Keratinocyte (primary cell): Measurements from ENCODE around the gene LIN7B. TPM values are rescaled to one million over a fixed set of nuclear protein-coding genes. Genes with fewer than 3 reads are reported as not detected.

Experiments used
- DNase-seq: peaks from one replicate; pipeline ENCODE4 v3.0.0-alpha.2; 2011; ENCODE audit warnings: low read depth, missing footprints, low spot score
- FAIRE-seq: peaks from 2 replicates; lab custom pipeline; 2011; peaks lifted over from hg19 to GRCh38; lab: Jason Lieb, UNC
- H2AFZ ChIP-seq: 2 replicates; pipeline ENCODE4 v1.6.0; 2012; ENCODE audit warnings: low read length, control low read depth, inconsistent platforms; ENCODE audit not compliant: control insufficient read depth
- H3K27ac ChIP-seq: 2 replicates; pipeline ENCODE4 v1.5.1; 2011; ENCODE audit warnings: low read length; ENCODE audit not compliant: control insufficient read depth, insufficient read depth
- H3K27me3 ChIP-seq: 3 replicates; pipeline ENCODE4 v1.6.0; 2011; ENCODE audit warnings: low read length; ENCODE audit not compliant: control insufficient read depth, insufficient read depth; ENCODE audit errors: extremely low read depth
- H3K36me3 ChIP-seq, 2 experiments: 2 replicates in 1 of 2; 3 replicates in 1 of 2; pipeline ENCODE4 v1.5.1; 2011; ENCODE audit warnings: low read length in 2 of 2, mild to moderate bottlenecking in 1 of 2; ENCODE audit not compliant: control insufficient read depth in 2 of 2, insufficient read depth in 2 of 2; ENCODE audit errors: extremely low read depth in 1 of 2
- H3K4me1 ChIP-seq: 3 replicates; pipeline ENCODE4 v1.5.1; 2011; ENCODE audit warnings: low read length; ENCODE audit not compliant: control insufficient read depth, insufficient read depth; ENCODE audit errors: extremely low read depth
- H3K4me2 ChIP-seq: 3 replicates; pipeline ENCODE4 v1.6.0; 2011; ENCODE audit warnings: low read depth, low read length; ENCODE audit not compliant: control insufficient read depth, insufficient read depth; ENCODE audit errors: extremely low read depth
- H3K4me3 ChIP-seq, 3 experiments: fragments of 200-600 bp in 1 of 3; sonication (generic) in 1 of 3; 2 replicates in 2 of 3; 3 replicates in 1 of 3; pipeline ENCODE4 v1.5.1; 2011 to 2016; ENCODE audit warnings: low read length in 3 of 3, mild to moderate bottlenecking in 3 of 3, control low read depth in 2 of 3, inconsistent platforms in 1 of 3, low read depth in 1 of 3, mixed read lengths in 1 of 3, mixed run types in 1 of 3, moderate library complexity in 1 of 3; ENCODE audit not compliant: control insufficient read depth in 2 of 3, insufficient read depth in 2 of 3; ENCODE audit errors: extremely low read depth in 1 of 3
- H3K79me2 ChIP-seq: 2 replicates; pipeline ENCODE4 v1.6.0; 2012; ENCODE audit warnings: low read length; ENCODE audit not compliant: control insufficient read depth, insufficient read depth
- H3K9ac ChIP-seq: 3 replicates; pipeline ENCODE4 v1.6.0; 2011; ENCODE audit warnings: low read length; ENCODE audit not compliant: control insufficient read depth, insufficient read depth; ENCODE audit errors: extremely low read depth
- H3K9me1 ChIP-seq: 3 replicates; pipeline ENCODE4 v1.6.0; 2011; ENCODE audit warnings: low read length; ENCODE audit not compliant: control insufficient read depth, insufficient read depth; ENCODE audit errors: extremely low read depth
- H3K9me3 ChIP-seq: 2 replicates; pipeline ENCODE4 v1.5.1; 2012; ENCODE audit warnings: low read depth, low read length; ENCODE audit not compliant: control insufficient read depth
- H4K20me1 ChIP-seq: 3 replicates; pipeline ENCODE4 v1.6.0; 2011; ENCODE audit warnings: low read length; ENCODE audit not compliant: control insufficient read depth, insufficient read depth; ENCODE audit errors: extremely low read depth
- CTCF ChIP-seq, 3 experiments: IDR thresholded peaks in 1 of 3; conservative IDR thresholded peaks in 1 of 3; optimal IDR thresholded peaks in 1 of 3; 2 replicates in 2 of 3; 3 replicates in 1 of 3; pipeline versions ENCODE3 to v1.5.1; 2011; ENCODE audit warnings: low read length in 3 of 3, mild to moderate bottlenecking in 3 of 3, moderate library complexity in 2 of 3, control low read depth in 1 of 3, inconsistent platforms in 1 of 3; ENCODE audit not compliant: insufficient read depth in 2 of 3; ENCODE audit errors: extremely low read depth in 1 of 3
- EZH2 ChIP-seq: IDR thresholded peaks from one replicate; pipeline ENCODE4 v1.6.1; 2012; ENCODE audit warnings: inconsistent platforms, mild to moderate bottlenecking, low read length, moderate library complexity
- dilution Hi-C: fragments of 300-500 bp; cut with MboI; formaldehyde crosslinking; loops from one replicate; pipeline ENCODE4 v1.7.0; 2020; ENCODE audit warnings: low sequenced_read_pairs; ENCODE audit not compliant: extremely low pct_ligation_motif_present
- polyA plus RNA-seq, 5 experiments: library from polyadenylated mRNA; depleted of rRNA in 3 of 5; stranded (reverse) in 3 of 5; stranded (forward) in 1 of 5; unstranded in 1 of 5; fragments of >200 nt; gene quantifications; 1 replicate in 1 of 5; 2 replicates in 3 of 5; 3 replicates in 1 of 5; pipeline versions ENCODE4 v1.2.1 to v1.2.3, GENCODE V29; 2011 to 2012; ENCODE audit warnings: missing spikeins in 2 of 5, low read depth in 1 of 5, low replicate concordance in 1 of 5

LIN7B gene
- polyA plus RNA-seq, 1 donor (not counting 4 experiments of a cell fraction or from before 2014, with no cell fraction given), result 1.6 TPM

- H3K4me2 ChIP-seq, result no peak overlapping the region
- H3K27ac ChIP-seq, result no peak overlapping the region
- no peaks in the 10 kb centered on the region for H3K9me3 ChIP-seq
- no peak overlapping the region for H3K9ac ChIP-seq
- H3K9me1 ChIP-seq, result no peaks in the 10 kb centered on the region
- peaks cover 7% of the 10 kb centered on the region for H3K79me2 ChIP-seq
- peaks cover 3% of the 10 kb centered on the region for H4K20me1 ChIP-seq
- dilution Hi-C loops, result no loop called here
- DNase-seq (no peak), FAIRE-seq (no peak)
- peaks cover 4 to 11% of the 10 kb centered on the region in 2 experiments for H3K36me3 ChIP-seq
- H3K27me3 ChIP-seq, result no peaks in the 10 kb centered on the region
- H3K4me1 ChIP-seq, result peaks cover 6% of the 10 kb centered on the region
- TF ChIP-seq EZH2 (no peak), CTCF (optimal IDR thresholded peaks at IDR 0.05 in 1 of 3, IDR thresholded peaks at IDR 0.05 in 1 of 3, conservative IDR thresholded peaks at IDR 0.05 in 1 of 3; ENCODE audit: extremely low read depth in 1 of 3, insufficient read depth in 2 of 3, low read length in 3 of 3) (no peak)
- no peak overlapping the region for H2AFZ ChIP-seq
- H3K4me3 ChIP-seq, result no peak overlapping the region
Measured at GRCh38 chr19:49160450-49161189, 46.5 kb downstream of the LIN7B start.

- Histone ChIP-seq H3K9ac (no peak overlapping the region), H3K79me2 (peaks cover 7% of the 10 kb centered on the region), H3K27me3 (no peaks in the 10 kb centered on the region), H3K9me1 (no peaks in the 10 kb centered on the region), H3K4me3 (no peak overlapping the region), H3K9me3 (no peaks in the 10 kb centered on the region), H3K27ac (no peak overlapping the region), H2AFZ (no peak overlapping the region), H3K36me3 (peaks cover 4 to 13% of the 10 kb centered on the region in 2 experiments), H4K20me1 (peaks cover 3% of the 10 kb centered on the region), H3K4me1 (peaks cover 6% of the 10 kb centered on the region), H3K4me2 (no peak overlapping the region)
- TF ChIP-seq EZH2 (no peak), CTCF (optimal IDR thresholded peaks at IDR 0.05 in 1 of 3, IDR thresholded peaks at IDR 0.05 in 1 of 3, conservative IDR thresholded peaks at IDR 0.05 in 1 of 3; ENCODE audit: extremely low read depth in 1 of 3, insufficient read depth in 2 of 3, low read length in 3 of 3) (no peak)
- FAIRE-seq, result no peak
- DNase-seq, result no peak
- dilution Hi-C loops, result no loop called here
Measured at GRCh38 chr19:49161987-49162386, 47.8 kb downstream of the LIN7B start.
